Measurements from ENCODE around the gene ELP5.

The ELP5 gene

GRCh38 chr17:7281953-7282751 lies 30.1 kb downstream of the ELP5 start:
- peak overlapping the region; percentile 63 for H3K4me3 ChIP-seq (ENCODE audit: low read depth, low read length)
- no peak for TF ChIP-seq CTCF (IDR thresholded peaks at IDR 0.05; ENCODE audit: insufficient read depth, low read depth, low read length, missing control alignments)
- DNase-seq (ENCODE audit: low read depth) = no peak

- TF ChIP-seq CTCF (IDR thresholded peaks at IDR 0.05; ENCODE audit: insufficient read depth, low read depth, low read length, missing control alignments) = no peak
- DNase-seq (ENCODE audit: low read depth) = no peak
- no peak overlapping the region for H3K4me3 ChIP-seq (ENCODE audit: low read depth, low read length)
Observed at GRCh38 chr17:7282752-7283321, 30.8 kb downstream of the ELP5 start.

GRCh38 chr17:7283471-7284216 lies 31.6 kb downstream of the ELP5 start:
- no peak for DNase-seq (ENCODE audit: low read depth)
- TF ChIP-seq CTCF (IDR thresholded peaks at IDR 0.05; ENCODE audit: insufficient read depth, low read depth, low read length, missing control alignments) = no peak
- no peak overlapping the region for H3K4me3 ChIP-seq (ENCODE audit: low read depth, low read length)

GRCh38 chr17:7284911-7285310 lies 32.9 kb downstream of the ELP5 start:
- no peak for DNase-seq (ENCODE audit: low read depth)
- H3K4me3 ChIP-seq (ENCODE audit: low read depth, low read length) = no peak overlapping the region
- no peak for TF ChIP-seq CTCF (IDR thresholded peaks at IDR 0.05; ENCODE audit: insufficient read depth, low read depth, low read length, missing control alignments)

GRCh38 chr17:7285679-7286078 lies 33.7 kb downstream of the ELP5 start:
- H3K4me3 ChIP-seq (ENCODE audit: low read depth, low read length) = no peak overlapping the region
- DNase-seq (ENCODE audit: low read depth) = no peak

More at GRCh38 chr17:7285679-7286078, 33.7 kb downstream of the ELP5 start:
- TF ChIP-seq CTCF (IDR thresholded peaks at IDR 0.05; ENCODE audit: insufficient read depth, low read depth, low read length, missing control alignments) = no peak
